ENCODE data around the gene CUX1. TPM values are rescaled to one million over a fixed set of nuclear protein-coding genes. Genes with fewer than 3 reads are reported as not detected.
A peak's percentile ranks its signal among the peaks of the same experiment; 100 is the strongest.

Gene CUX1
- total RNA-seq, 4 donors from 2014 or later: 58.2 to 295 (median 76.9) TPM

DNA sequence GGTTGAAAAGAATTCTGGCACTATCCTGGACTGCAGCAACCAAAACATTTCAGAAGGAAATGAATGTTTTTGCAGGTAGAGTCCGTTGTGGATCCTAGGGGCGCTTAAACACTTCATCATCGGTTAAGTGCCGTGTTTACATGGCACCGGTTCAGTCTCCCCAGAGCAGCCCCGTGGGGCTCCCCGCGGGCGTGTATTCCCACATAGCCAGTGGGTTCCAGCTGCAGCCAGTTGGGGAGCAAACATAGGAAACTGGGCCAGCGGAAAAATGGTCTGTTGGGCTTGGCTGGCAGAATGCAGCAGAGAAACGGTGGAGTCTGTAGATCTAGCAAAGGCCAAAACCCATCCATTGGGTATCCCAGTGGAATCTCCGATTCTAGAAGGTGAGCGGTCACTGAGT lies 356.2 kb downstream of the CUX1 start:
- no peak for DNase-seq
- Histone ChIP-seq H3K36me3 (no peaks in the 10 kb centered on the region), H3K9me3 (no peaks in the 10 kb centered on the region), H3K4me1 (no peaks in the 10 kb centered on the region), H3K27ac (no peak overlapping the region), H3K27me3 (no peaks in the 10 kb centered on the region), H3K4me3 (no peak overlapping the region)
- TF ChIP-seq POLR2A (IDR thresholded peaks at IDR 0.05): no peak
- TF ChIP-seq, protein P1, sequence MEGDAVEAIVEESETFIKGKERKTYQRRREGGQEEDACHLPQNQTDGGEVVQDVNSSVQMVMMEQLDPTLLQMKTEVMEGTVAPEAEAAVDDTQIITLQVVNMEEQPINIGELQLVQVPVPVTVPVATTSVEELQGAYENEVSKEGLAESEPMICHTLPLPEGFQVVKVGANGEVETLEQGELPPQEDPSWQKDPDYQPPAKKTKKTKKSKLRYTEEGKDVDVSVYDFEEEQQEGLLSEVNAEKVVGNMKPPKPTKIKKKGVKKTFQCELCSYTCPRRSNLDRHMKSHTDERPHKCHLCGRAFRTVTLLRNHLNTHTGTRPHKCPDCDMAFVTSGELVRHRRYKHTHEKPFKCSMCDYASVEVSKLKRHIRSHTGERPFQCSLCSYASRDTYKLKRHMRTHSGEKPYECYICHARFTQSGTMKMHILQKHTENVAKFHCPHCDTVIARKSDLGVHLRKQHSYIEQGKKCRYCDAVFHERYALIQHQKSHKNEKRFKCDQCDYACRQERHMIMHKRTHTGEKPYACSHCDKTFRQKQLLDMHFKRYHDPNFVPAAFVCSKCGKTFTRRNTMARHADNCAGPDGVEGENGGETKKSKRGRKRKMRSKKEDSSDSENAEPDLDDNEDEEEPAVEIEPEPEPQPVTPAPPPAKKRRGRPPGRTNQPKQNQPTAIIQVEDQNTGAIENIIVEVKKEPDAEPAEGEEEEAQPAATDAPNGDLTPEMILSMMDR (IDR thresholded peaks at IDR 0.05): no peak
- intact Hi-C loops (cut with DNase I; ENCODE audit: low total_unique reads): no loop called here

GRCh38 chr7:102175423-102176170 lies 358.2 kb downstream of the CUX1 start:
- H3K4me1 ChIP-seq: no peaks in the 10 kb centered on the region
- peak; percentile 65 to 83 for DNase-seq
- no peaks in the 10 kb centered on the region for H3K36me3 ChIP-seq
- intact Hi-C loops (cut with DNase I; ENCODE audit: low total_unique reads): no loop called here
- no peaks in the 10 kb centered on the region for H3K9me3 ChIP-seq
- peak overlapping the region; percentile 75 to 86 for H3K27ac ChIP-seq
- no peak for TF ChIP-seq POLR2A (IDR thresholded peaks at IDR 0.05)
- no peaks in the 10 kb centered on the region for H3K27me3 ChIP-seq
- no peak overlapping the region for H3K4me3 ChIP-seq

DNA sequence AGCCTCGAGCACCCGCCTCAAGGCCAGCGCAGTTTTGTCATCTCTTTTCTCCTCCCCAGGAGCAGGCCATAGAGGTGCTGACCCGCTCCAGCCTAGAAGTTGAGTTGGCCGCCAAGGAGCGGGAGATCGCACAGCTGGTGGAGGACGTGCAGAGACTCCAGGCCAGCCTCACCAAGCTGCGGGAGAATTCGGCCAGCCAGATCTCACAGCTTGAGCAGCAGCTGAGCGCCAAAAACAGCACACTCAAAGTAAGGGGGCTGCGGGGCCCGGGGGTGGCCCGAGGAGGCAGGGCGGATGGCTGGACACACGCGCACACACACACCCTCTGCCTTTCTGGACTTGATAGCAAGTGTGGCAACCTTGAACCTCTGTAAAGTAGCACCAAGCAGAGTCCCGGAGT lies 361.0 kb downstream of the CUX1 start:
- Histone ChIP-seq H3K36me3 (no peaks in the 10 kb centered on the region), H3K27ac (no peak overlapping the region), H3K9me3 (no peaks in the 10 kb centered on the region), H3K27me3 (no peaks in the 10 kb centered on the region), H3K4me1 (no peaks in the 10 kb centered on the region), H3K4me3 (no peak overlapping the region)
- TF ChIP-seq POLR2A (IDR thresholded peaks at IDR 0.05): no peak
- TF ChIP-seq, protein P1 (IDR thresholded peaks at IDR 0.05): no peak
- no peak for DNase-seq
- intact Hi-C loops (cut with DNase I; ENCODE audit: low total_unique reads): no loop called here

DNA sequence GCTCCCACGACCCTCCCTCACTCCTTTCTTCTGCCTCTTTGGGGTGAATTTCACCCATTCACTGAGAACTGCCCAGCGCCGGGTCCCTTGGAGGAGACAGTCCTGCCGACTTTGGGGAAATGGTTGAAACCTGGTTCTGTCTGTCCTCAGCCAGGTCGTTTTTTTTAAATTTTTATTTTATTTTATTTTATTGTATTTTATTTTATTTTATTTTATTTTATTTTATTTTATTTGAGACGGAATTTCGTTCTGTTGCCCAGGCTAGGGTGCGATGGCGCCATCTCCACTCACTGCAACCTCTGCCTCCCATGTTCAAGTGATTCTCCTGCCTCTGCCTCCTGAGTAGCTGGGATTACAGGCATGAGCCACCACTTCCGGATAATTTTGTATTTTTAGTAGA lies 363.3 kb downstream of the CUX1 start:
- Histone ChIP-seq H3K27ac (no peak overlapping the region), H3K4me3 (no peak overlapping the region), H3K36me3 (no peaks in the 10 kb centered on the region), H3K4me1 (no peaks in the 10 kb centered on the region), H3K27me3 (no peaks in the 10 kb centered on the region), H3K9me3 (no peaks in the 10 kb centered on the region)
- no peak for DNase-seq
- intact Hi-C loops (cut with DNase I; ENCODE audit: low total_unique reads): no loop called here
- TF ChIP-seq, protein P1 (IDR thresholded peaks at IDR 0.05): no peak
- TF ChIP-seq POLR2A (IDR thresholded peaks at IDR 0.05): no peak

- Histone ChIP-seq H3K4me1 (no peaks in the 10 kb centered on the region), H3K4me3 (no peak overlapping the region), H3K27ac (no peak overlapping the region), H3K27me3 (no peaks in the 10 kb centered on the region), H3K36me3 (no peaks in the 10 kb centered on the region), H3K9me3 (no peaks in the 10 kb centered on the region)
- intact Hi-C loops (cut with DNase I; ENCODE audit: low total_unique reads): no loop called here
- no peak for DNase-seq
- TF ChIP-seq POLR2A (IDR thresholded peaks at IDR 0.05): no peak
- TF ChIP-seq, protein P1 (IDR thresholded peaks at IDR 0.05): no peak
These were observed 364.1 kb downstream of the CUX1 start for GRCh38 chr7:102181517-102181916.

All from uterus (tissue), 4 donors.